ENCODE data around the gene RPS6KA4.

DNA sequence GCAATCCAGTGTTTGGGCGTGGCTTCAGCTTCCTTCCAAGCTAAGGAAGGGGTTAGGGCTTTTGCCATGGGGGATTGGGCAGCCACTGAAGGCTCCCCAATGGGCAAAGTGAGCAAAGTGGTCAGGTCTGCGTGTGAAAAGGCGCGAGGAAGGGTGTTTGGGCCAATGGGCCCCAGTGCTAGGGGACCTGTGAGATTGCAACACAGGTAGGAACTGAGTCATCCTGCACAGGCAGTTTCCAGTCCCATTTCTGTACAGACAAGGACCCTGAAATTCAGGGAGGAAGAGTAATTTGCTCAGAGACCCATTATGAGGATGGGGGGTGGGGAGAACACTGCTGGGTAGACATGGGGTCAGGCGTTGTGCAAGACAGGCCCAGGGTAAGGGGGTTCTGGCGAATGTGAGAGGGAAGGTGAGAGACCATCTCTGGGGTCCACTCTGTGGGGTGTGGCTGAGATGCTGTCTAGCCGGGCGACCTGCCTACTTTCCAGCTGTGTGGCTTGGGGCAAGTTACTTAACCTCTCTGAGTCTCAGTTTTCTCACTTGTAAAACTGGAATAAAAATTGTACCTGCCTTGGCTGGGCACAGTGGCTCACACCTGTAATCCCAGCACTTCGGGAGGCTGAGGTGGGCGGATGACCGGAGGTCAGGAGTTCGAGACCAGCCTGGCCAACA is 11.6 kb upstream of the RPS6KA4 start:
- TF ChIP-seq CTCF (IDR thresholded peaks at IDR 0.05) (no peak), ZFX (IDR thresholded peaks at IDR 0.05; ENCODE audit: borderline replicate concordance) (no peak)

All from 22Rv1 (cell line).